Measurements from ENCODE around the gene MAD2L1BP.
"Not testable (repeated sequence)": the region's sequence is repeated elsewhere in the genome, so short reads cannot be mapped to it uniquely, and the experiment has no call there.

Gene MAD2L1BP, protein sequence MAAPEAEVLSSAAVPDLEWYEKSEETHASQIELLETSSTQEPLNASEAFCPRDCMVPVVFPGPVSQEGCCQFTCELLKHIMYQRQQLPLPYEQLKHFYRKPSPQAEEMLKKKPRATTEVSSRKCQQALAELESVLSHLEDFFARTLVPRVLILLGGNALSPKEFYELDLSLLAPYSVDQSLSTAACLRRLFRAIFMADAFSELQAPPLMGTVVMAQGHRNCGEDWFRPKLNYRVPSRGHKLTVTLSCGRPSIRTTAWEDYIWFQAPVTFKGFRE

DNA sequence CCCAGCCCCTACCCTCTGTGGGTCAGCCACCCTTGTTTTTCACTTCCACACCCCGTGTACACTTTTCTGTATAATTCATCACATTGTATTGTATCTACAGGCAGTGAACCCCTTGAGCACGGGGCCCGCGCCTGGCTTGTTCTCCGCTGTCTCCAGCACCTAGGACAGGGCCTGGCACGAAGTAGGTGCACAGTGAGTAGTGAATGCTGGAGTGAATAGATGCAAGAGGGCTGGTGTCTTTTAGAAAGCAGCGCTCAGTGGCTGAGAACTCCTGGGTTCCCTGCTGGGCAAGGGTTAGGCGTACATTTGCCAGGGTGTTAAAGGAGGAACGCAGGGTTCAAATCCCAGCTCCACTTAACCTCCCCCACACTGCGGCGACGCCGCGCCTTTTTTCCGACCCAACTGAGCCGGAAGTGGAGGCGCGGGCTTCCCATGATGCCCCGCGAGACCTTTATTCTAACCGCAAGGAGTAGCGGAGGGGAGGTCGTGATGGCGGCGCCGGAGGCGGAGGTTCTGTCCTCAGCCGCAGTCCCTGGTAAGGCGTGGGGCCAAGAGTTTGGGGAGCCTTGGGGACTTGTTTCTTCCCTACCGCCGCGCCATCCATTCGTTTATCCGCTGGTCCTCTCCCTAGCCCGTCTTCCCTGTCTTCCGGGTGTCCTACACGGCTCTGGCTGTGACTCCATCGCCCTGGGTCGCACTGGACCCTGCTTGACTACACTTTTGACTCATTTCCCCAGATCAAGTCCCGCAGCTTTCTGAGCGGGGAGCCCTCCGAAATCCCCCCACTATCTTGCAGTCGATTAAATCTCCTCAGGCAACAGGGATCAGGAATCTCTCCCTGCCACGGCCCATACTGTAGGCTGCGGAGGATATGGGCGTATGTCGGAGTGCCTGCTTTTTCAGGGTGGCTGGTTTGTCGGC is at the start of gene MAD2L1BP:
Gene MAD2L1BP (plus strand): TSS at position 454 of the 921 bp plus-strand sequence. CDS start 36 bp downstream, at position 490.
- peak; percentile 40 for DNase-seq

DNA sequence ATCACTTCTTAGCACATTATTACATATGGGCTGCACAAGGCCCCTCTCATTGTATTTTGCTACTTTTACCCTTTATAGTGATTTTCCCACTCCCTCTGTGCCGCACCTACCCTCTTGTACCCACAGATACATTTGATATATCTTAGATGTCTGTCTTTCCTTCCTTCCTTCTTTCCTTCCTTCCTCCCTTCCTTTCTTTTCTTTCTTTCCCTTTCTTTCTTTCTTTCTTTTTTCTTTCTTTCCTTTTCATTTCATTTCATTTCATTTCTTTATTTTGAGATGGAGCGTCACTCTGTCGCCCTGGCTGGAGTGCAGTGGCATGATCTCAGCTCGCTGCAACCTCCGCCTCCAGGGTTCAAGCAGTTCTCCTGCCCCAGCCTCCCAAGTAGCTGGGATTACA is 47.4 kb upstream of the MAD2L1BP start:
- no peak for DNase-seq

DNA sequence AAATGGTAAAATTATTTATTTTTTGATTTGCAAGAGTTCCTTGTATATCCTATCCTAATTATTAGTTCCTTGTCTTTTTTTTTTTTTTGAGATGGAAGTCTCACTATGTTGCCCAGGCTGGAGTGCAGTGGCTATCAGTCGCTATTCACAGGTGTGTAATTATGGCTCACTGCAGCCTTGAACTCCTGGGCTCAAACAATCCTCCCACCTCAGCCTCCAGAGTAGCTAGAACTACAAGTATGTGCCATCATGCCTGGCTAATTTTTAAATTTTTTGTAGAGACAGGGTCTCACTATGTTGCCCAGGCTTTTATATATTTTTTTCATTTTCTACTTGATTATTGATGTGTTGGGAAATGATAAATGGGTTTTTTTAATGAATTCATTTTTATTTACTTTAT is 46.1 kb upstream of the MAD2L1BP start:
- DNase-seq = not testable (repeated sequence)

GRCh38 chr6:43593938-43594337 is 41.7 kb upstream of the MAD2L1BP start:
- DNase-seq = no peak

GRCh38 chr6:43600595-43600994 is 35.0 kb upstream of the MAD2L1BP start:
- DNase-seq = no peak

DNA sequence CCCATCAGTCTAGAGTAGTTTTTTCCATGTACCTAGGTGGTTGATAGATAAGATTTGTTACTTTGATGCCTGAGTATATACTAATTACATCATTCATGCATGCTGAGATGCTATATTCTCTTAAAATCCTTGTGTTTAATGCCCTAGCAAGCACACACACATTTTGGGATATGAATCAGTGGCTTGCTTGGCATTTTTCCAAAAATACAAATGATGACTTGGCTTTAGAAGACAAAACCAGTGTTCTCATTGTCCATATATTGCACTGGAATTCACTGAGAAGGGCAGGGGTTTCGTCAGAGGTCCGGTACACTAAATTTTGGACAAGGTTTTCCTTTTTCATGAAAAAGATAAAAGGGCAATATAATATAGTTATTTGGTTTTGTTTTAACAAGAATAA is 31.5 kb upstream of the MAD2L1BP start:
- no peak for DNase-seq

DNA sequence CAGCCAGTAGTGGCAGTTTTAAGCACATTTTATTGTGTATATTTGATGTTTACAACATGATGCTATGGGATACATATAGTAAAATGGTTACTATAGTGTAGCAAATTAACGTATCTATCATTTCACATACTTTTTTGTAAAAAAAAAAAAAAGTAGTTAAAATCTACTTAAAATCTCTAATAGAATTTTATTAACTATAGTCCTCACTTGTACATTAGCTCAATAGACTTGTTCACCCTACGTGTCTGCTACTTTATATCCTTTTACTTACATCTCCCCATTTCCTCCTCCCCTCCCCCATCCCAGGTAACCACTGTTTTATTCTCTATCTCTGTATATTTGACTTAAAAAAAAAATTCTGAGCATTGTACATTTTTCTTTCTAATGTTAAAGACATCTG is 29.6 kb upstream of the MAD2L1BP start:
- no peak for DNase-seq

GRCh38 chr6:43608310-43608763 is 27.3 kb upstream of the MAD2L1BP start:
- peak; percentile 34 for DNase-seq

- no peak for DNase-seq
These were observed 26.8 kb upstream of the MAD2L1BP start for GRCh38 chr6:43608807-43609206.

- DNase-seq = no peak
These were observed 26.2 kb upstream of the MAD2L1BP start for GRCh38 chr6:43609402-43609801.

DNA sequence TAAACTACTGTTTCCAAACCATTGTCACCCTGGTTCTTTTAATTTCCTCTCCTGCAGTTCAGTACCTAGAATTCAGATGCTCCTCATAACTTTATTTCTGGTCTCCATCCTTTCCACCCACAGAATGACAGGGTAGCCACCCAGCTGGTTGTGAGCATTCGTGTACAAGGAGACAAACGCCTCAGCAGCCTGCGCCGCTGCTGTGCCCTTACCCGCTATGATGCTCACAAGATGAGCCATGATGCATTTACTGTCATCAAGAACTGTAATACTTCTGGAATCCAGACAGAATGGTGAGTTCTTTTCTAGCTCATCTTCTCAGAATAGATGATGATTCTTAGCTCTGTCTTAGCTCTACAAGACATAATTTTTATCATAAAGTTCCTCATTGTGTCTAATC is 25.2 kb upstream of the MAD2L1BP start:
- no peak for DNase-seq

- no peak for DNase-seq
These were observed 21.8 kb upstream of the MAD2L1BP start for GRCh38 chr6:43613721-43614395.

DNA sequence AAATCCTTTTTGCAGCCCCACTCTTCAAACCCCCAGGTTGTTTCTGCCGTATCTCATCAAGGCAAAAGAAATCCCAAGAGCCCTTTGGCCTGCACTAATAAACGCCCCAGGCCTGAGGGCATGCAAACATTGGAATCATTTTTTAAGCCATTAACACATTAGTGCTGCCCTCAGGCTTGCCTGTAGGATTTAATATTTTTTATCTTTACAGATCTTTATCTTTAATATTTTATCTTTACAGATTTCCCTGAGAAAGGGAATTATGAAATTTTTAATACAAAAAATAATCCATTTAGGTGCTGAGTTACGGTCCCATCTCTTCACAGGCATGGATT is 21.3 kb upstream of the MAD2L1BP start:
- no peak for DNase-seq

- DNase-seq = no peak
These were observed 18.7 kb upstream of the MAD2L1BP start for GRCh38 chr6:43616725-43617472.

DNA sequence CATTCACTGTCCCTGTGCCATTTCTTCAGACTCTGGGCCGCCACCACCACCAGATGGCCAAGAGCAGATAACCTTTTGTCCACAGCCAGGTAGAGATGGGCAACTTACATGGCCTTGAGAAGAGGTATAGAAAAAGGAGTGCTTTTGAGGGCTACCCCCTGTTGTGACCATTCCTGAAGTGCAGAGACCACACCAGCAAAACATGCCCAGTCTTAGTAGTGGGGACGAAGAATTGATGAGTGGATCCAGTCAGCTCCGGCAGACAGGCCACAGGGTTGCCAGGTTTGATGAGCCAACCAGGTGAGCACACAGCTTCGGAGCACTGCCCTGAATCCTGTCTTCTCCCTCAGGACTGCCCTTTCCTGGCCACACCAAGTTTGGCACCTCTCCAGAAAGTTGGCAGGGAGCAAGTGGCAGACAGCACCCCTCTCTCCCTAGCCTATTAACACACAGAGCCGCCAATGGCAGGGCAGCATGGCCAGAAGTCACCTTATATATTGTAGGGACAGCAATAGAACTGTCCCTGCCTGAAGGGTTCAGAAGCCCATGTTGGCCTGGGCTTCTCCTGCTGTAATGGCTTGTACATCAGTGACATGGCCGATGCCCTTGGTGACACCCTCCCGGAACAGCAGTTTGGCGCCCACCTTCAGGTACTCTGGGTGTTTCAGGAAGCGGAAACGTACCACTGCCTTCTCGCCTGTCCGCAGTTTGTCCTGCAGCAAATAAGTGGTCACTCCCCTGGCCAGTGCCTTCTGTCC is 14.4 kb upstream of the MAD2L1BP start:
- no peak for DNase-seq

DNA sequence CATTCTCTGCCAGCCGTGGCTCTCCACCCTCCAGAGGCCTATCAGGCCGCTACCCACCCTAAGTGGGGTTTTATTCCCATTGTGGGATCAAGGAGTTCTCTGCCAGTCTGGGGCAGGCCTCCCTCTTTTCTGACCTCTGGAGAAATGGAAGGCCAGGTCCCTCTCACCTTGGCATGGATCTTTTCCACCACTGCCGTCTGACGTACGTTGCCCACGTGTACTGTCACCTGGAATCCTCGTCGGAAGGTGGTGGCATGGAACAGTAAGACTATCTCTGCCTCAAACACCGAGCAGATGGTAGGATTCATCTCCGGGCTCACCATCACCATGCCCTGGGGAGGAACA is 13.8 kb upstream of the MAD2L1BP start:
- no peak for DNase-seq

DNA sequence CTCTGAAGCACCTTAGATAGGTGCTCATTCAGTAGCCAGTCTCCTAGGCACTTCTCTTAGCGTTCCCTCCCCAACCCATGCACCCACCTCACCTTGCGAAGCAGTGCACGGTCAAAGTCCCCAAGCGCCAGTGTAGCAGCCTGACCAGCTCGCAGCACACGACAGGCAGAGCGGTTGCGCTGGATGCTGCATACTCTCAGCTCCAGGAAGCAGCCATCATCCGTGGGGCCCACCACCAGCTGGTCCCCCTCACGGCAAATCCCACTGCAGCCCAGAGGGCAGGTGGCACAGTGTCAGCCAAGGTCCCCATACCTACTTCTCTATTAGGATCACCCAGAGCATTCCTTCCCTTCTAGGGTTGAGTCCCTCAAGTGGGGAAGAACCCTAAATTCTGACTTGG is 13.1 kb upstream of the MAD2L1BP start:
- no peak for DNase-seq

DNA sequence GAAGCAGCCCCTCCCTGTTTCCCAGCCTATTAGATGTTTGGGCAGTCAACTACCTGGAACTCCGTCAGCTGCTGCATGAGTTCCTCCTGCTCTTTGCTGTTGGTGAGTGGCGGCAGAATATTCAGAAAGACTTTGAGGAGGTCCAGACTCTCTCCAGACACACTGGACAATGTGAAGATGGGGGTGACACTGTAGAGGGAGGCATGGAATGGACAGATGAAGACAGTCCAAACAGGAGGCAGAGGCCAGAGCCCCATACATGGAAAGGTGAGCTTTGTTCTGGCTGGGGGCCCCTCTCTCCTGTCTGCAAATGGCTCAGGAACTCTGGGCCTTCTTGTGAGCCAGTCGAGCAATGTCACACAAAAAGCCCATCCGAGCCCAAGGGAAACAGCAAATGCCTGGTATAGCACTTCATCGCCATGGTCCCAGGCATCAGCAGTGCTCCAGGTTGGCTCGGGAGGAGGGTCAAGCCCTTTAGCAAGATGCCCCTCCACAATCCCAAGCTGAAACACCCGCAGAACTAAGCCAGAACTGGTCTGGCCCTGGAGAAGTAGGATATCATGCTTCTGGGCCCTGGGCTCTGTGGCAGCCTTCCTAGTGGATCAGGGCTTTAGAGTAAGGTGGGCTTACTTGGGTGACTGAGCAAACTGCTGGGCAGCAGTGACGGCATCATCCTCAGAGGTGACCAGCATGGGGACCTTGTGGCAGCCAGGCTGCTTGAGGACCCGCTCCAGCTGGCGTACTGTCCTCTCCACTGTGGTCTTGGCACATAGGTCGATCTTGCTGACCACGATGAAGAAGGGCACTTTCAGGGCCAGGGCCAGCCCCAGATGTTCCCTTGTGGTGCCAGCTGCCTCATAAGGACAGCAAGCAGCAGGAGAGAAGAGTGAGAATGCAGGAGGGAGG is 11.5 kb upstream of the MAD2L1BP start:
- no peak for DNase-seq

DNA sequence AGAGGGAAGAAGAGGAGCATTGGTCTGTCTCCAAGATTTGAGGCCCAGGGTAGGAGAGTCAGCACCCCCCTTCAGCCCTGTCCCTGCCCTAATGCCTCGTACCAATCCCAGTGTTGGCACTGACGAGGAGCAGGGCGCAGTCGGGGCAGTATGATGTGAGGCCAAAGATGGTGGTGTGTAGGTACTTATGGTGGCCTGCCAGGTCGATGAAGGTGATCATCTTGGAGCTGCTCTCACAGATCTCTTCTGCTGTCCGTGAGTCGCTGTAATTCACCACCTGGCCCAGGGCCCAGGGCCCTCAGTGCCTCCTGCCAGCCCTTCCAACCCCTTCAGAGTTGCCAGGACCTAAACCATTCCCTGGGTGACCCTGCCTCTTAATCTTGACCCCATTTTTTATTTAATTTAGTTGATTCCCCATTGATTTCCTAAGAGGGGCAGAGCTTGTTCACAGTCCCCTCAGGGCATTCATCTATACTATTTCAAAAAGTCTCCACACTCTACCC is 10.8 kb upstream of the MAD2L1BP start:
- DNase-seq = no peak

- no peak for DNase-seq
These were observed 10.1 kb upstream of the MAD2L1BP start for GRCh38 chr6:43625393-43625992.

All from SHP77 treated with DMSO at 0.1 percent for 48 hours (cell line).